ENCODE results near the gene GHR. TPM values are rescaled to one million over a fixed set of nuclear protein-coding genes. Genes with fewer than 3 reads are reported as not detected.

Gene GHR
- total RNA-seq, 2 donors from 2014 or later, result 5.7 to 12.9 TPM

DNA sequence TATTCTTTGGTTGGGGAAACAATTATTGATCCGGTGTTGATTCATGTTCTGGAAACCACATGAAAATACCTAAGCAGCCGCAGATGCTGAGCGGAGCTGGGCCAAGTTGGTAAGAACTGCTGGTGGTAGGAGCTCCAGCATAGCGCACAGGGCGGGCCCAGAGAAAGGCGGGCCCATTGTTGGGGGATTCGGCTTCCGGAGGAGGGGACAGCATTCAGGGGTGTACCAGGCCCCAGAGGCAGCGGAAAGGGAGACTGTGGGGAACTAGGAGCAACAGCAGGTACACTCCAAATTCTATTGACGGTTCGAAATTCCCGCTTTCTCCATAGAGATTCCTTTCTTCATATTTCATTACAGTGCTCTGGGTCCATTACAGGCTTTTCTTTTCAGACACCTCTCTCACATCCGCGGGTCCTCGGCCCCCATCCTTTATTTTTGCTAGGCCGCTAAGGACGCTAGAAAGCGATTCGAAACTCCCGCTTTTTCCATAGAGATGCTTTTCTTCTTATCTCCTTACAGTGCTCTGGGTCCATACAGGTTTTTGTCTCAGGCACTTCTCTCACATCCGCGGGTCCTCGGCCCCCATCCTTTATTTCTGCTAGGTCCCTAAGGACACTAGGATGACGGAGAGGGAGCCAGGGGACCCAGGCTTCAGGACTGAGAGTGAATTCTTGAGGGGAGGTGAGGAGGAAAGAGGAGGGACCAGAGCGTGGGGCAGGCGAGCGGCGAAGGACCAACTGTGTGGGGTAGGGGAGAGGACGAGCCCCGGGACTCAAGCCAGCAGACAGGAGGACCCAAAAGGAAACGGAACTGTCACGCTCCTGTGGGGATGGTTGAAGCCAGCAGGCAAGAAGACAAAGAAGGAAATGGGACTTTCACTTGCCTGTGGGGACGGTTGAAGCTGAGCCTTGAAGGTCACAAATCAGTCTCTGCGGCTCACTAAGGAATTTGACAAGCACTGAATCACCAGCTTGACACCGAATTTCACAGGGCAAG is 333.7 kb downstream of the GHR start, which contains the start of gene CCDC152:
TSS of gene CCDC152 (plus strand) at position 213 of the 996 bp plus-strand sequence. CDS start 2,304 bp downstream, outside the sequence.
- DNase-seq, result peak; percentile 14 to 34 (median 28)
- WGBS, 2 donors, result 15% methylated on average over 35 of the region's 35 CpGs
- peak within 1 kb of the TSS in 1 of 2 donors; percentile 22 for H3K4me3 ChIP-seq
- H3K36me3 ChIP-seq (replicated peaks in 1 of 2; ENCODE audit: insufficient read depth in 1 of 2, low read depth in 2 of 2), result no peaks in the 10 kb centered on the region
- no peaks in the 10 kb centered on the region for H3K27me3 ChIP-seq
- intact Hi-C loops (cut with DNase I), result no loop called here
- TF ChIP-seq POLR2A (IDR thresholded peaks at IDR 0.05), result no peak
- no peak within 1 kb of the TSS for H3K27ac ChIP-seq
- H3K9me3 ChIP-seq, result no peaks in the 10 kb centered on the region
- no peaks in the 10 kb centered on the region for H3K4me1 ChIP-seq
- ATAC-seq, result peak; percentile 64

DNA sequence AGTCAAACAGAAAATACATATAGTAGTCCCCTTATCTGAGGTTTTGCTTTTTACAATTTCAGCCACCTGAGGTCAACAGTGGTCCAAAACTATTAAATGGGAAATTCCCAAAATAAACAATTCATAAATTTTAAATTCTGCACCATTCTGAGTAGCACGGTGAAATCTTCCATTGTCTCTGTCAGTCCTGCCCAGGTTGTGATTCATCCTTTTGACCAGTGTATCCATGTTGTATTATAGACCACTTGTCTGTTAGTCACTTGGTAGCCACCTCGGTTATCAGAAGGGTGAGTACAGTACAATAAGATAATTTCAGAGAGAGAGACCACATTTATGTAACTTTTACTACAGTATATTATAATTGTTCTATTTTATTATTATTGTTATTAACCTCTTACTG is 336.2 kb downstream of the GHR start:
- no peaks in the 10 kb centered on the region for H3K27me3 ChIP-seq
- ATAC-seq (no peak), DNase-seq (no peak)
- H3K4me1 ChIP-seq, result no peaks in the 10 kb centered on the region
- no peak overlapping the region for H3K4me3 ChIP-seq
- H3K27ac ChIP-seq, result no peak overlapping the region
- intact Hi-C loops (cut with DNase I), result no loop called here
- H3K36me3 ChIP-seq (replicated peaks in 1 of 2; ENCODE audit: insufficient read depth in 1 of 2, low read depth in 2 of 2), result no peaks in the 10 kb centered on the region
- H3K9me3 ChIP-seq, result no peaks in the 10 kb centered on the region
- TF ChIP-seq POLR2A (IDR thresholded peaks at IDR 0.05), result no peak
- TF ChIP-seq, protein P1, sequence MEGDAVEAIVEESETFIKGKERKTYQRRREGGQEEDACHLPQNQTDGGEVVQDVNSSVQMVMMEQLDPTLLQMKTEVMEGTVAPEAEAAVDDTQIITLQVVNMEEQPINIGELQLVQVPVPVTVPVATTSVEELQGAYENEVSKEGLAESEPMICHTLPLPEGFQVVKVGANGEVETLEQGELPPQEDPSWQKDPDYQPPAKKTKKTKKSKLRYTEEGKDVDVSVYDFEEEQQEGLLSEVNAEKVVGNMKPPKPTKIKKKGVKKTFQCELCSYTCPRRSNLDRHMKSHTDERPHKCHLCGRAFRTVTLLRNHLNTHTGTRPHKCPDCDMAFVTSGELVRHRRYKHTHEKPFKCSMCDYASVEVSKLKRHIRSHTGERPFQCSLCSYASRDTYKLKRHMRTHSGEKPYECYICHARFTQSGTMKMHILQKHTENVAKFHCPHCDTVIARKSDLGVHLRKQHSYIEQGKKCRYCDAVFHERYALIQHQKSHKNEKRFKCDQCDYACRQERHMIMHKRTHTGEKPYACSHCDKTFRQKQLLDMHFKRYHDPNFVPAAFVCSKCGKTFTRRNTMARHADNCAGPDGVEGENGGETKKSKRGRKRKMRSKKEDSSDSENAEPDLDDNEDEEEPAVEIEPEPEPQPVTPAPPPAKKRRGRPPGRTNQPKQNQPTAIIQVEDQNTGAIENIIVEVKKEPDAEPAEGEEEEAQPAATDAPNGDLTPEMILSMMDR (IDR thresholded peaks at IDR 0.05), result no peak
- 69 to 74% methylated on average over 2 of the region's 2 CpGs for WGBS, 2 donors

- TF ChIP-seq POLR2A (IDR thresholded peaks at IDR 0.05), result no peak
- TF ChIP-seq, protein P1 (IDR thresholded peaks at IDR 0.05), result no peak
- ATAC-seq, result no peak
- DNase-seq, result no peak
- Histone ChIP-seq H3K9me3 (no peaks in the 10 kb centered on the region), H3K36me3 (replicated peaks in 1 of 2; ENCODE audit: insufficient read depth in 1 of 2, low read depth in 2 of 2) (no peaks in the 10 kb centered on the region), H3K27ac (no peak overlapping the region), H3K4me1 (no peaks in the 10 kb centered on the region), H3K27me3 (no peaks in the 10 kb centered on the region), H3K4me3 (no peak overlapping the region)
- intact Hi-C loops (cut with DNase I), result no loop called here
- WGBS, 2 donors, result 84 to 88% methylated on average over 4 of the region's 4 CpGs
Measured at GRCh38 chr5:42760426-42760825, 337.2 kb downstream of the GHR start.

GRCh38 chr5:42761791-42762190 is 338.6 kb downstream of the GHR start:
- no peaks in the 10 kb centered on the region for H3K36me3 ChIP-seq (replicated peaks in 1 of 2; ENCODE audit: insufficient read depth in 1 of 2, low read depth in 2 of 2)
- H3K27ac ChIP-seq, result no peak overlapping the region
- WGBS, 2 donors, result 78 to 95% methylated on average over 1 of the region's 1 CpG
- ATAC-seq (no peak), DNase-seq (no peak)
- H3K4me3 ChIP-seq, result no peak overlapping the region
- no peaks in the 10 kb centered on the region for H3K27me3 ChIP-seq
- TF ChIP-seq, protein P1 (IDR thresholded peaks at IDR 0.05), result no peak
- TF ChIP-seq POLR2A (IDR thresholded peaks at IDR 0.05), result no peak
- intact Hi-C loops (cut with DNase I), result no loop called here
- H3K4me1 ChIP-seq, result no peaks in the 10 kb centered on the region
- no peaks in the 10 kb centered on the region for H3K9me3 ChIP-seq

DNA sequence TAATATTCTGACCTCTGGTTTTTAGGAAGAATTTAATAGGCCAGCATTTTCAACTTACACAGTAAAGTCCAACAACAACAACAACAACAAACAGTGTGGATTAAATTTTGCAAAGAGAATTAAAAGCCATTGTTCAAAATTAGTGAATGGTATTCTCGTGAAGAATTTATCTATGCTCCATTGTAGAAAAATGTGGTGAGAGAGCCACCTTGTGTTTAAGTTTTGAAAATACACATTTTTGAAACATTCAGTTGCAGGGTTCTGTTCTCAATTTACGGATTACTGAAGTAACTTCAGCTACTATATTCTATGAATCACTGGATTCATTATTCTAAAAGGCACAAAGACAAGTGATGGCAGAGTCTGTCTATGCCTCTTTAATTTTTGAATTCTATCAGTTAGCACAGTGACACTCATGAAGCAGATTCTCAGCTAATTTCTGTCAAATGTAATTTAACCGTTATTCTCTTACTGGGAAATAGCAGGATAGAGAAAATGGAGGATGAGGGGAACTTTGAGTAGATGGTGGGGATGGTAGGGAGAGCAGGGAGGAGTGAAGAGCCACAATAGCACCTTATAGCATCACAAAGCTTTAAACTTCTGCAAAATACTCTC is 344.4 kb downstream of the GHR start:
- intact Hi-C loops (cut with DNase I), result no loop called here
- no peak overlapping the region for H3K4me3 ChIP-seq
- no peak overlapping the region for H3K27ac ChIP-seq
- DNase-seq (no peak), ATAC-seq (no peak)
- 25 to 30% methylated on average over 3 of the region's 3 CpGs for WGBS, 2 donors
- peaks cover 0 to 3% of the 10 kb centered on the region in 2 donors for H3K27me3 ChIP-seq
- TF ChIP-seq POLR2A (IDR thresholded peaks at IDR 0.05), result no peak
- TF ChIP-seq, protein P1 (IDR thresholded peaks at IDR 0.05), result peak in 6 of 7 experiments; percentile 40 to 67 (median 52)
- H3K9me3 ChIP-seq, result no peaks in the 10 kb centered on the region
- H3K36me3 ChIP-seq (replicated peaks in 1 of 2; ENCODE audit: insufficient read depth in 1 of 2, low read depth in 2 of 2), result no peaks in the 10 kb centered on the region
- no peaks in the 10 kb centered on the region for H3K4me1 ChIP-seq
